IPS-NIHi7 (cell line): ENCODE measurements around the gene AQR.
A peak's percentile ranks its signal among the peaks of the same experiment; 100 is the strongest.
"Not testable (repeated sequence)": the region's sequence is repeated elsewhere in the genome, so short reads cannot be mapped to it uniquely, and the experiment has no call there.

Experiments
- DNase-seq: peaks from one replicate; pipeline ENCODE4 v3.0.0; 2012; ENCODE audit warnings: mixed read lengths; ENCODE audit errors: extremely low spot score

The AQR gene

DNA sequence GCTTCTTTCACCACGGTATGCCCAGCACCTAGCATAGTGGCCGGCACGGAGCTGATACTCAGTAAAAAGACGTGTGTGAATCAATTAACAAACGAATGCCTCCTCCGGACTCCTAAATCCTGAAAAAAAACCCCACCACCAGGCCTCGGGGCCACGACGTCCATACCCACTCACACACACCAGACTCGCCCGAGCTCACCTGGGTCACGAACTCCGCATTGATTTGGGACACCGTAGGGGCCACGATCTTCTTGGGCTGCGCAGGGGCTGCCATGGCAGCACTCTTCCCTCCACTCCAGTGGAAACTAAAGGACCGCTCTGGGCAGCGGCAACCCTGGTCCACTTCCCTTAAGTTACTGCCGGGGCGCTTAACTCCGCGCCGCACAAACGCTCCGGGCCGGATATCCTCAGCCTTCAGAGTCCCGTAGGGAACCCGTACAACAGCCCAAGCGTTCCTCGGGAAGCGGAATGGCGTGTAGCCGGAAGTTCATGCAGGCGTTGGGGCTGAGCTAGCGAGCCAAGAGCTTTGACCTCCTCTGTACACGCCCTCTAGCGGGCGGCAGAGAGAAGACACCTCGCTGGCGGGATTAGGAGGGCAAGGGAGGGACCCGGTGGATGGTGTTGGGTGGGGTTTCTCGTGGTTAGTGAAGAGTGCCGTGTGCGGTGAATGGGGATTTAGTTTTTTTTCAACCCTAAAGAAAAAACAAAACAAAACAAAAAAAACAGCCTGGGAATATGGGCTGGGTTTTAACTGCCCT lies at the start of gene AQR:
AQR (minus strand) TSS at position 403 of the 758 bp plus-strand sequence; CDS start at position 274, 129 bp downstream.
- peak; percentile 95 for DNase-seq

DNA sequence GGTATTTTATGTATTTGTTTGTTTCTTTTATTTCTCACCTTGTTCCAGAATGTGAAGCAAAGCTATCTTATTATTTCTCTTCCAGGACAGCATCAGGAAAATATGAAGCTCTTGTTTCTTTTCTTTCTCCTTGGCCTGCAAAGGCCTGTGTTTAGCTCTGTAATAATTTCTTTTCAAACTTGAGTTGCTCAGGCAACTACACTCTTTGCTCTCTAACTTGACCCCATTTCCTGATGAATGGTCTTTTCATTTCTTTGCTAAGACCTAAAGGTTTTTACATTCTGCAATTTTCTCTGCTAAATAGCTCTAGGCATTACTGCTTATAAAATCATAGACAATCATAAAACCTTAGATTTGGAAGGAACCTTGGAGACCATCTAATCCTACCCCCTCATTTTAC lies 44.7 kb upstream of the AQR start:
- no peak for DNase-seq

DNA sequence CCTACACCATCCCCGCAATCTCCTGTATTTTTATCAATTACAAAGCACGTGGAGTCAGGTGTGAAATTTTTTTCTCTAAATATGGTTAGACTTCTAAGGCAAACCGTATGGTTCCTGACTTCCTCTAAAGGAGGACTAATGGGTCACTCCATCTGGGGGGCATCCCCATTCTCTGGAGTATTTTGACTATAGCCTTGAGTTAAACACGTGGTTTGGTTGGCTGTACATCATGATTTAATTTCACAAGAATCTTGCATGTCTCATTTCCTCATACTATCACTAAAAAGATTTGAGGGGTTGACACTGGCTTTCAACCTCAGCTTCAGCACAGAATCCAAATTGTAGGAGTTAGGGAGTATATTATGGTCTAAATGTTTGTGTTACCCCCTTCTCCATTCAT lies 43.8 kb upstream of the AQR start:
- no peak for DNase-seq

DNA sequence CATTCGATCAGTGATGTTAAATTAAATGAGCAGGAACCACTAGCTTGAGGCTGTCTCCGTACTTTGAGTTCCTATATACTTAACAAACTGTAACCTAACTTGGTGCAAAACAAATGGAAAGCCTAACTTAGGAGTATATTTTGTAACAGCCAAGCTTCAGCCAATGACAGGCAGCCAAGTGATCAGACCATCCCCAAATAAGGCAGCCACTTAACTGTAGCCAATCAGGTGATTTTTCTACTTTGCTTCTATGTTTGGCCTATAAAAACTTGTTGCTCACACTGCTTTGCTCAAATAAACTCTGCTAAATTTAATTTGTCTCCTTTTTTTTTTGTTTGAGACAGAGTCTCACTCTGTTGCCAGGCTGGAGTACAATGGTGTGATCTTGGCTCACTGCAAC lies 37.9 kb upstream of the AQR start:
- DNase-seq, result no peak

DNA sequence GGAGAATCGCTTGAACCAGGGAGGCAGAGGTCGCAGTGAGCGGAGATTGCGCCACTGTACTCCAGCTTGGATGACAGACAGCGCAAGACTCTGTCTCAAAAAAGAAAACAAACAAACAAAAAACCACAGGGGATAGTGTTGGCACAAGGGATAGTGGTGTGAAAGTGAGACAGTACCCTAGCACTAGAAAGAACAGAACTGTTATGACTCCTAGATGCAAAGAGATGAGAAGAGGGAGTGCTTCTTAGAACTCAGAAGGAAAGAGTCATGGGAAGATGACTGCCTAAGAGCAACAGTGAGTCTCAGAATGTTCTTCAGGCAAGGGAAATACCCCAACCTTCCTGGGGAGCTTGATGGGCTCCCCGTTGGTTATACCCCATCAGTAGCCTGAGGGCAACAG lies 36.4 kb upstream of the AQR start:
- DNase-seq, result no peak

DNA sequence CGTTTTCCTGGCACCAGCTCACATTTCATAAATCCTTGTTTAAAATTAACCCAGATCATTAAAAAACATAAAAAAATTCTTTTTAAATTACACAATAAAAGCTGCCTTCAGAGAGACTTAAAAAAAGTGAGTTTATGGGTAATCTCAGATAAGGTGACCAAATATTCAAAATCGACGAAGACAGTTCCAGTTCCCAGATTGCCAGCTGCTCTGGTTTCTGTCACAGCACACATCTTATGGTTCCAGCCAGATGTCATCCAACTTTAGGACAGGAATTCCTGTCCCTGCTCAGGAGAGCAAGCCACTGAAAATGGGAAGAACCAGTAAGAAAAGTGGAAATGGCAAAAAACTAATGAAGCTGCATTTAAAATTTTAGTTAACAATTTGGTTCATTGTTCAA lies 34.4 kb upstream of the AQR start:
- no peak for DNase-seq

DNA sequence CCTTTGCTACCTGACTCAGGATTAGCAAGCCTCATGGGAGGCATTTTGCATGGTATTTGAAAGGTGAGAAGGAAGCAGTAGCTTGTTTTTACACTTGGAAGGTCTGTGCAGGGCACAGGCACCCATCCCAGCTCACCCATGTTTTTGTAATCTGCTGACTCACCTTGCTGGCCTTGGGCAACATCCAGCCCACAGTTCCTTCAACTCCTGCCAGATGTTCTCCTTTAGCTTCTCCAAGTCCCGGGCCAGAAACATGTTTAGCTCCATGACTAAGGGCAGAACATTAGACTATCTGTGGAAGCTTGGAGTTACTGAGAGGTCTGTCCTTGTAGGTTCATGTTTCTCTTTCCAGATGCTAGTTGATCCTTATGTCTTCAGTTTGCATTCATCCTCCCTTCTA lies 31.0 kb upstream of the AQR start:
- no peak for DNase-seq

DNA sequence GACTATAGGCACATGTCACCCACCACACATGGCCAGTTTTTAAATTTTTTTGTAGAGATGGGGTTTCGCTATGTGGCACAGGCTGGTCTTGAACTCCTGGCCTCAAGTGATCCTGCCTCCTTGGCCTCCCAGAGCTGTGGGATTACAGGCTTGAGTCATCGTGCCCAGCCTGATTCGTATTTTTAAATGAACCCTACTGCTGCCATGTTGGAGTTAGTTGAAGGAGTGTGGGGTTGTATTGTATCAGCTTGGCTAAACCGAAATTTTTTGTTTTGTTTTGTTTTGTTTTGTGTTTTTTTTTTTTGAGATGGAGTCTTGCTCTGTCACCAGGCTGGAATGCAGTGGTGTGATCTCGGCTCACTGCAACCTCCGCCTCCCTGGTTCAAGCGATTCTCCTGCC lies 30.4 kb upstream of the AQR start:
- DNase-seq, result no peak

DNA sequence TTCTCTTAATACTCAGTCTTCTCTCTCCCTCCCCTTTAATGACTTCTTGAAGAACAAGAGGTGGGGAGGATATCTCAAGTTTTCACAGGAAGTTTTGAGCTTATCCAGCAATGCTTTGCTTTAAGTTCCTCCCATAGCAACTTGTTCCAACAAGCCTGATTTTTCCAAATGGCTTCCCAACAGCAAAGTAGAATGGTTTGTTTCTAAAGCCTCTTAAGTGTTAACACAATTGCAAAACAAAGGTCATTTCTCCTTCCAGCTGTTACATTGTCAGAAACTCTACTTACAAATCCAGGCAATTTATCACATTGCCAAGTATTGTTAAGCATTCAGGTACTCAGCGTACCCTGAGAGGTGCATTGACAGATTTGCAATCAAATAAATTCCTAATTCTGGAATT lies 25.4 kb upstream of the AQR start:
- DNase-seq, result no peak

DNA sequence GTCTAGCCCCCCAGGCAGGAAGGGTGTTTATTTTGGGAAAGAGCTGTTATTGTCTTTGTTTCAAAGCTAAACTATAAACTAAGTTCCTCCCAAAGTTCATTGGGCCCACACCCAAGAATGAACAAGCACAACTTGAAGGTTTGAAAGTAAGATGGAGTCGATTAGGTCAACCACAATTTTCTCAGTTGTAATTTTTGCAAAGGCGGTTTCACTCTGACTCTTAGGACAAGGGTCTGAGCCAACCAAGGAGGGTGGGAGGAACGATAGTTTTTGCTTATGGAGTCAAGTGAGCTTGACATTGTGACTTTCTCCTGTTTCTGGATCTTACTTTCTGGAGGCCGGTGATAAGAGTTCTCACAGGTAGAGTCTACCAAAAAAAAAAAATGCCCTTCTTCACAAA lies 24.3 kb upstream of the AQR start:
- no peak for DNase-seq

DNA sequence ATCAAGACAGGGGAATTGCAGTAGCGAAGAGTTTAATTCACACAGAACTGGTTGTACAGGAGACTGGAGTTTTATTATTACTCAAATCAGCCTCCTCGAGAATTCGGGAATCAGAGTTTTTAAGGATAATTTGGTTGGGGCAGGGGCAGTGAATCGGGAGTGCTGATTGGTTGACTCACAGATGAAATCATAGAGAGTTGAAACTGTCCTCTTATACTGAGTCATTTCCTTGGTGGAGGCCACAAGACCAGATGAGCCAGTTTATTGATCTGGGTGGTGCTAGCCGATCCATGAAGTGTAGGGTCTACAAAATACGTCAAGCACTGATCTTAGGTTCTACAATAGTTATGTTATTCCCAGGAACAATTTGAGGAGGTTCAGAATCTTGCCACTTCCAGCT lies 23.9 kb upstream of the AQR start:
- no peak for DNase-seq

DNA sequence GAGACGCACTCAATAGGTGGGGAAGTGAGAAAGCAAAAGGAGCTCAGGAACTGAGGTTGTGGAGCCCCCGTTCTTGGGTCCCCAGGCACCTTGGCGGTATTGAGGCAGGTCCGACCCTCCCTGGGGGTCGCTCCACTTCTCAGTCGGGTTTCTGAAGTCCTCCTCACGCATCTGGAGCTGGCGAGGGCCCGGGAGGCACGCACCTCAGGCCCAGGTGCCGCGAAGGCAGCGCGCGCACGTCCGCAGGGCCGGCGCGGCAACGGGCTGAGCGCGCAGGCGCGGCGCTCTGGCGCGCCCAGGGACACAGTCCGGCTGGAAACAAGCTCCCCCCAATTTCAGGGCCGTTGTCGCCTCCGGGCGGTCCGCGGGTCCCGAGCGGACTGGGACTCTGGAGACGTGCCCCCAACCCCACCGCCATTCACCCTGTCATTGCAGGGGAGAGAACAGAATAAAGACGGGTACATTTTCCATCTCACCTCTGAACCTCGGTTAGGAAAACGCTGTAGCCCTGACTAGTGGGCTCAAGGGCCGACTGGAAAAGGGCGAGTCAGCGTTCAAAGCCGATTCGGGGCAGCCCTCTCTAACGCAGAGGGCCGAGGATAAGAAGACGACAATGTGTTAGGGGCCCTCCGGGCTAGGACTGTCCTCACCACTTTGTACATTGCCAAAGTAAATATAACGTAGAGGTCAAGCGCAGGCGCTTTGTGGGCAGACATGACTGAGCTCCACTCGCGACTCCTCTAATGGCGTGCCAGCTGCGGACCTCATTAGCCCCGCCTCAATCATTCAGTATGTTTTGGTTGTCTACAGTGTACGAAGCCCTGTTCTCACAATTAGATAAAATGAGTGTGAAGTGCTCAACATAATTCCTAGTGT lies 18.7 kb upstream of the AQR start, which contains the start of gene ZNF770:
ZNF770 (minus strand) TSS at position 261 of the 876 bp plus-strand sequence. CDS start 4,853 bp downstream, outside the sequence.
- peak; percentile 91 for DNase-seq

DNA sequence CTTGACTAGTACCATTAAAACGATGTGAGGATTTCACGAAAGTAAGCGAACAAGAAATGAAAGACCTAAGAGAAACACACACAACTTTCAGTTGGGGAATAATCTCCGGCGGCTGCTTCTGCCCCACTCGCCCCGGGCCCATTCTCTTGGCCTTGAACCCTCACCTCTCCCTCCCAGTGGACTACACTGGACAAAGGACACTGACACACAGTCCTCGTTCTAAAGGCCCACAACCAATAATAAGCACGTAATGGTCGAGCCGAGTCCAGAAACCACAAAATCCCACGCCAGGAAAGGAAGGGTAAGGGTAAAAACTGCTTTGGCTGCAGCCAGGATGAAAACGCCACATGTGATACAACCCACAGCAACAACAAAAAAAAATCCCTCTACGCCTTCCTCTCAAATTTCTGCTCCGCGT lies 18.1 kb upstream of the AQR start:
- DNase-seq, result no peak

DNA sequence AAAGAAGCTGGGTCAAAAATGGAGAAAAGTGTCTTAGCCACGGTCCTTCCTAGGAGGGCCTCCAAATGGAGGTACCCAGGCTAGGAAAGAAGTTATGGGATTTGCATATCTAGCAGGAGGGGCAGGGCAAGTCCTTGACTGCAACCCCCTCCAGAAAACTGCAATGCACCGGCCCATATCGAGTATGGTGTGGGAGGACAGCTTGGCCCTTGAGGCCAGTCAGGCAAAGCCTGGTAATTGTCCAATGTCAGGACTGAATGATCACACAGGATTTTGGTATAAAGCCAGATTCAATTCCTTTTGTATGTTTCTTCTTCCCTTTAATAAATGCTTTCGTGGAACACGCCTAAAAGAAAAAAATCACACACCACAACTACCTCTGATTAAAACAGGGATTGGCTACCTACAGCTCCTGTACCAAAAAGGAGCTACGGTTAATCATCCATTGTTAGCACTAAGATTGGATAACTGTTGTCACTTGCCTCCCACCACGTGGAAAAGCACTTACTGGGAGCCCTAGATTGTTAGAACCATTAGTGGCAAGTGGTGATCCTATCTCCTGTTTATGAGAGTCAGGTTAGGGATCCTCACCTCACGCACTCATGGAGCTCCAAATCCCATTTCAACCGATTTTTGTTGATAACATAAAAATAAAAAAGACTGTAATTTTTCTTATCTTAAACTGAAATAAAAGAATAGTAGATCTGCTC lies 17.4 kb upstream of the AQR start:
- DNase-seq, result no peak

DNA sequence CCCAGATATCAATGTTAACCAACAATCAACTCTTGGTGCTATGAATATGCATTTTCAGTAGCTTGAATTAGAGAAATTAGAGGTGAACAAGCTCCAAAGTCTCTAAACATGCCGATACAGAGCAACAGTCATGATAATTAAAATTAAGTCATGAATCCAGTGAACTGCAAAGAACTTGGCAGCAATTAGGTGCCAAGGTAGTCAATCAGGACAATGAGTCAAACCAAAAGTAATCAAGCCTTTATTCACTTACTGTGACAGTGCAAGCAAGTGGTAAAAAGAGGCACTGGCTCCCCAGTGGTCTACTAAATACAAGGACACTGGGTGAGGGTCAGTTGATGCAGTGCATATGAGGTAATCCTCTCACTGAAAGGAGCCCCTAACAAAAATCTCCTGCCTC lies 16.8 kb upstream of the AQR start:
- DNase-seq, result no peak

DNA sequence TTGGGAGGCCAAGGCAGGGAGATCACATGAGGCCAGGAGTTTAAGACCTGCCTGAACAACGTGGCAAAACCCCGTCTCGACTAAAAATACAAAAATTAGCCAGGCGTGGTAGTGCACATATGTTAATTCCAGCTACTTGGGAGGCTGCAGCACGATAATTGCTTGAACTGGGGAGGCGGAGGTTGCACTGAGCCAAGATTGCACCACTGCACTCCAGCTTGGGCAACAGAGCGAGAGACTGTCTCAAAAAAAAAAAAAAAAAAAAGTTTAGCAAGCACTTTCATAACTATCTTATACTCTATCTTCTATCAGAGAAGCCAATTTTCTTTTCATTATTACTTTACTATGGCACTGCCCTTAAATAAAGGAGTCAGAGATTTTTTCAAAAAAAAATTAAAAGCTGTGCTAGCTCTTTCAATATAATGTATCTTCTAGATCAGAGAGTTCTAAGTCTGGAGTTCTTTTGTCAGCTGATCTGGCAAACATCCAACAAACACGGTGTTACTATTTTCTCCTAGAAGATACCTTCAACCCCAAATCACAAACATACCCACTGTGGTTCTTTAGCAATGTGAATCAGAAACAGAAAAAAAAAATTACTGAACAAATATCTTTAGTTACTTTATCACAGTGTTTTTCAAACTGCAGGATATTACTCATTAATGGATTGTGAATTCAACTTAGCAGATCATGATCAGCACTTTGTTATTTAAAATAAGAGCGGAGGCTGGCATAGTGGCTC lies 15.5 kb upstream of the AQR start:
- no peak for DNase-seq

DNA sequence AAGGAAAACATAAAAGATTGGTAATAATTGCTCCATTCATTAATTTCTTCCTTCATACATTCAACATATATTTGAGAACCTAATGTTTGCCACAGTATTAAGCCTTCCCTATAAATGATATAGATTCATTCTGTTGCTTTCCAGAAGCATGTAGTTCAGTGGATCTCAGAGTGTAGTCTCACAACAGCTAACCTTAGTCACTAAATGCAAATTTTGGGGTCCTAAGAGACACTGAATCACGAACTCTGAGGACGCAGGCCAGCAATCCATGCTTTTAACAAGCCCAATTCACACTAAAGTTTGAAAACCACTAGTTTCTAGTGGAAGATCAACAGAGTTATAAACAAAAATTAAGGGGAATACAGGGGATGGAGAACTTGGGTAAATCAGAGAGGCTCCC lies 7.2 kb upstream of the AQR start:
- DNase-seq, result no peak

DNA sequence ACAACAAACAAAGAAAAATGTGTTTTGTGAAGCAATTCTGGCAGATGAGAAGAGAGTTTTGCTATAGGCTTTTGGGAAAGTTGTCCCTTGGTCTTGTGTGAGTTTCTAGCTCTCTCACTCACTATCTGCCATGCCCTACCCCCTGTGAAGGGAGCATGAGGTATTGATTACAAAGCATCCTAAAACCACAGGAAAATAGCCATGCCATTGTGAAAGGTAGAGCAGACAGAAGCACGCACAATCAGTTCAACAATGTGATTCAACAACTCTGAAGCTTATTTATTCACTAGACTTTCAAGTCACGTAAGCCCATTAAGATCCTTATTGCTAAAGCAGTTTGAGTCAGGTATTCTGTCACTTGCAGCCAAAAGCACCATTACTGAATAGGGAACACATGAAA lies 6.5 kb upstream of the AQR start:
- no peak for DNase-seq

DNA sequence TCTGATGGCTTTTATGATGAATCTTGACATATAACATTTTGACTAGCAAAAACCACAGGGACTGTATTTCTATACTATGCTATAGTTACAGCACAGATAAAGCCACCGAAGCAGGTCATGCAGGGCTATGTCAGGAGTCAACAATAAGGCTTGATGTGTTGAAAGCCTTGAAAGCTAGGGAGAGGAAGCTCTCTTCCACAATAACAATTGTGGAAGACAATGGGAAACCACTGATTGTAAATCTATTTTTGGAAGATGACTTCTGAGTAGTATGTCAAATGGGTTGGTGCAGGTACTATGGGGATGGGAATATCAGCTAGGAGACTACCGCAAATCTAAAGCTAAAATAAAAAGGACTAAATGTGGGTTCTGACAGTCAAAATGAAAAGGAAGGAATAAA lies 4.0 kb upstream of the AQR start:
- DNase-seq, result no peak

DNA sequence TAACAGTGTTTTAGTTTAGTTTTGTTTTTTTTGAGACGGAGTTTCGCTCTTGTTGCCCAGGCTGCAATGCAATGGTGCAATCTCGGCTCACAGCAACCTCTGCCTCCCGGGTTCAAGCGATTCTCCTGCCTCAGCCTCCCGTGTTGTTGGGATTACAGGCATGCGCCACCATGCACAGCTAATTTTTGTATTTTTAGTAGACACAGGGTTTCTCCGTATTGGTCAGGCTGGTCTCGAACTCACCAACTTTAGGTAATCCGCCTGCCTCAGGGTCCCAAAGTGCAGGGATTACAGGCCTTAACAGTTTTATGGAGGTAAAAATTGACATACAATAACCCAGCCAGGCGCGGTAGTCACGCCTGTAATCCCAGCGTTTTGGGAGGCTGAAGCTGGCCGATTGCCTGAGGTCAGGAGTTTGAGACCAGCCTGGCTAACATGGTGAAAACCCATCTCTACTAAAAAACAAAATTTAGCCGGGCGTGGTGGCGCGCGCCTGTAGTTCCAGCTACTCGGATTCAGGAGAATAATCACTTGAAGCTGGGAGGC lies 629 bp upstream of the AQR start:
- DNase-seq, result not testable (repeated sequence)

DNA sequence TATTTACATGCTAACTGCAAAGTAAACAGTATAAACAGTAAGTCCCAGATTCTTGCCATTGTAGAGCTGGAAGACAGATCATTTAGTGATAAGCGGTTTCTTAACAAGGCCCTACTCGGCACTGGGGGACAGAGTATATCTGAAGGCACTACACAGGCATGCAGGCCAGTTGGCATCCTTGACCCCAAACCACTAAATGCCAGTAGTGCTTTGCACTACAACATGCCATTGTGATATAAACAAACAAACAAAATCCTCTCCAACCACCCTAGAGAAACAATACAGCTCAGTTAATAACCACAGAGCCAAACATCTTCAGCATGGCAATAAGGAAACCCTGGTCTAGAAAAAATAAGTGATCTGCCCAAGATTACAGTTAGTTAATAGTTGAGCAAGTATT lies 5.3 kb downstream of the AQR start:
- DNase-seq, result no peak
